Articular chondrocyte of knee joint (primary cell): ENCODE measurements around the gene SNED1. TPM values are rescaled to one million over a fixed set of nuclear protein-coding genes. Genes with fewer than 3 reads are reported as not detected.

Experiments
- small RNA-seq: library from RNA; depleted of rRNA; stranded (forward); fragments of <200 nt; gene quantifications from one replicate; pipeline ENCODE3, GENCODE V24; 2012
- total RNA-seq: library from RNA; depleted of rRNA; stranded (reverse); fragments of >200 nt; gene quantifications from 2 replicates; pipeline ENCODE4 v1.2.3, GENCODE V29; 2012

Gene SNED1
- 52.8 and 59.3 TPM in 2 replicates for total RNA-seq

GRCh38 chr2:240997856-240998705 is at the start of gene SNED1:
Gene SNED1, plus strand, starts transcription at chr2:240998618. Its CDS starts 220 bp downstream, at chr2:240998838.

GRCh38 chr2:241102239-241102803 is 103.9 kb downstream of the SNED1 start, which contains the start of gene MTERF4:
Gene MTERF4, minus strand, starts transcription at chr2:241102287. Its CDS starts 14 bp downstream, at chr2:241102273.

Small RNA genes within 50 kb of the gene (small RNA-seq; reads per million reads assigned to genes)
- not detected for gene AC005237.2

Other genes starting within 250 kb of the SNED1 start
- under 0.01 TPM in 1 of 2 replicates, not detected in the other for gene KIF1A, start 178.4 kb upstream of the SNED1 start, total RNA-seq
- gene AGXT, start 129.8 kb upstream of the SNED1 start, total RNA-seq = not detected in 2 replicates
- gene MAB21L4, start 102.5 kb upstream of the SNED1 start, total RNA-seq = not detected in 2 replicates
- under 0.01 TPM in 2 replicates for gene CROCC2, start 92.3 kb upstream of the SNED1 start, total RNA-seq
- gene MTERF4, start 103.7 kb downstream of the SNED1 start, total RNA-seq = 32.5 and 39.1 TPM in 2 replicates
- gene PASK, start 150.9 kb downstream of the SNED1 start, total RNA-seq = 1.8 and 3.7 TPM in 2 replicates
- gene PPP1R7, start 151.8 kb downstream of the SNED1 start, total RNA-seq = 62.6 and 68.3 TPM in 2 replicates
- 0.97 and 1.2 TPM in 2 replicates for gene ANO7, start 190.1 kb downstream of the SNED1 start, total RNA-seq